GM18951 (cell line): ENCODE measurements around the gene CABCOCO1.

ENCODE experiments used
- POLR2A ChIP-seq: IDR thresholded peaks from 4 replicates; pipeline ENCODE4 v1.6.1; 2011; ENCODE audit warnings: mild to moderate bottlenecking; ENCODE audit not compliant: insufficient read length, insufficient read depth; ENCODE audit errors: extremely low read depth
- in situ Hi-C: fragments of 300-500 bp; cut with MboI; formaldehyde crosslinking; loops from one replicate; pipeline ENCODE4 v1.12.0; 2022; ENCODE audit warnings: low sequenced_read_pairs, mixed read lengths, inconsistent platforms; ENCODE audit not compliant: unreplicated experiment

CABCOCO1 gene

GRCh38 chr10:61760943-61761824, 98.5 kb downstream of the CABCOCO1 start:
- no peak for TF ChIP-seq POLR2A
- in situ Hi-C loops, result no loop called here

DNA sequence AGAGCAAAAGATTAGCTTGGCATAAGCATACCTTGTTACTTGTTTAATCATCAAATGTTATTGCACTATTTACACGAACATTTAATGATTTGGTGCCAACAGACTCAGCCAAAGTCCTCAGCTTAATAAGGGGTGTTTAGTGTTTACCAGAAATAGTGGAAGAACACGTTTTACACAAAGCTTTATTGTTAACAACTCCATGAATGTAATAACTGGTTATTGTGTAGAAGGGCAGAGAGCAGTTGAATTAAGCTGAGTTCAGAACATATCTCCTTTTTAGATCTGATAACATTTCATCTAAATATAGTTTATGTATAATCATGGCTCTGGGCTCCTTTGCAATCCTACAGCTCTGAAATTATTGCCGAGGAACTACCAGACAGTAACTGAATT, 99.1 kb downstream of the CABCOCO1 start:
- in situ Hi-C loops, result no loop called here
- TF ChIP-seq POLR2A, result no peak

DNA sequence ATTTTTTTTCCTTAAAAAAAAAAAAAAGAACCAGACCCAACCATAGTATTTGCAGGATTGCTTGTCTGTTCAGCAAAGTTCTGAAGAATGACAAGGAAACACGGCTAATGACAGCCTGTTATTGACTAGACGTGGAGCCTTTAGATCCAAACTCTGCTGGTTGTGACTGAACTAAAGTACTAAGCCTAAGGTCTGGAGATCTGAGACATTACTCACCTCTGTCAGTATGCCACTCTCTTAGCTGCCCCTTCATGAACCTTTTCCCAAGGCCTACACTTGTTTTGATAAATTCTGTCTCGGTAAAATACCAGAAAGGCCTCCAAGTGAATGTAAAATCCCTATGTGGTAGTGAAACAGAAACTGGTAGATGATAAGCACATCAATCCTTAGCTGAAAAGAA, 101.0 kb downstream of the CABCOCO1 start:
- no peak for TF ChIP-seq POLR2A
- in situ Hi-C loops, result no loop called here

GRCh38 chr10:61764486-61764885, 101.8 kb downstream of the CABCOCO1 start:
- TF ChIP-seq POLR2A, result no peak
- in situ Hi-C loops, result no loop called here

- in situ Hi-C loops, result no loop called here
- no peak for TF ChIP-seq POLR2A
Observed at GRCh38 chr10:61765176-61766087, 102.7 kb downstream of the CABCOCO1 start.

DNA sequence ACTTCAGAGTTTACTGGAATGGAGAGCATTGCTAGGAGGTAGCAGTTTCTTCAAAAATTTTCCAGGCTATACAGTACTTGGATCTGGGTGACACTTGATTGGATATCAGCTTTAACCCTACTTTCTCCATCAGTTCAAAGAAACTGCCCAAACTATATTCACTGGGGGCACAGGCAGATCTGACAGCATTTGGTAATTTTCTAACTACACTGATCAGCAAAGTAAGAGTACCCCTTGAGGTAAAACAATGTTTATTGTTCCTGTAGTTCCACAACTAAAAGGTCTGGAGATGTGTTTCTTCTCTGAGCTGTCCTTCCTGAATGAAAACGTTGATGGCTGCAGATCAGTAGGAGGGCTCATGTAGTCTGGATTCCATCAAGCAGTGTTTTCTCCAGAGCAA, 104.2 kb downstream of the CABCOCO1 start:
- no peak for TF ChIP-seq POLR2A
- in situ Hi-C loops, result no loop called here

GRCh38 chr10:61774031-61774430, 111.3 kb downstream of the CABCOCO1 start:
- in situ Hi-C loops, result no loop called here
- TF ChIP-seq POLR2A, result no peak

- in situ Hi-C loops, result no loop called here
- TF ChIP-seq POLR2A, result no peak
Observed at GRCh38 chr10:61775111-61775510, 112.4 kb downstream of the CABCOCO1 start.

DNA sequence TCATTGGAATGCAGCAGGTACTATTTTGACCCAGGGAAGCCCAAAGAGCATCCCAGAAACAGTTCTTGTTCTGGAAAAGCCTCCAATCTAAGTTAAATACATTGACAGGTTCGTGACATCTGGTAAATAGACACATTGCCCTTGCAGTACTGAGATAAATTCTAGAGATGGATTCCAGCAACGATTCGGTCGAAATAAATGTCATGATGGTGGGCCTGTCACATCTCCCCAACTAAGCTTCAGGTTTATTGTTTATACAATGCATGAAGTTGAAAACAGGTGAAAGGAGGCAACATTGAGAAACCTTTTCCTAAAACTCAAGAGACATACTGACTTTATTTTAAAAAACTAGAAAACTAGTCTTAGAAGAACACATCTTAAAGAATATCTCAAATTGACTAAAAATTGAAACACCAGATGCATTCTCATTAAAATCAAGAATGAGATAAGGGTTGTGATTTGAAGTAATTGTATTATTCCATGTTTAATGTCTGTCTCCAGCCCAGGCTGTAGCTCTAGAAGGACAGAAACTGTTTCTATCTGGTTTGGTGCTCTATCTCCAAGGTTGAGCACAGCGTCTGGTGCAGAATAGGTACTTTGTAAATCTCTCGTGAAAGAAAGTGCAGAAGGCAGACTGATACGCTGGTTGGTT, 114.0 kb downstream of the CABCOCO1 start:
- in situ Hi-C loops, result no loop called here
- TF ChIP-seq POLR2A, result no peak

DNA sequence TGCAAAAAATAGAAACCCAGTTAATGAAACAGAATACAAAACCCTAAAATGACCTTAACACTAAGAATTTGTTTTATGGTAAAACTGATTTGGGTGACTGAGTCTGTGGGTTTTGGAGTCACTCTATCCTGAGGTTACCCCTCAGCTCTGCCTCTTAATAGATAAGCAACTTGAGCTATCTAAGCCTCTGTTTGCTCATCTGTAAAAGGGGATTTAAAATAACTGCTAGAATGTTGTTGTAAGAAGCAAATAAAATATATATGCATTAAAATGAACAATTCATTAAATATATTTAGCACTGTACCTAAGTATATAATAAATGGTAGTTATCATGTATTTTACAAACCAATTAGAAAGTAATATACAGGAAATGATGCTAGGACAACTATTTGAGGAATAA, 115.4 kb downstream of the CABCOCO1 start:
- no peak for TF ChIP-seq POLR2A
- in situ Hi-C loops, result no loop called here

DNA sequence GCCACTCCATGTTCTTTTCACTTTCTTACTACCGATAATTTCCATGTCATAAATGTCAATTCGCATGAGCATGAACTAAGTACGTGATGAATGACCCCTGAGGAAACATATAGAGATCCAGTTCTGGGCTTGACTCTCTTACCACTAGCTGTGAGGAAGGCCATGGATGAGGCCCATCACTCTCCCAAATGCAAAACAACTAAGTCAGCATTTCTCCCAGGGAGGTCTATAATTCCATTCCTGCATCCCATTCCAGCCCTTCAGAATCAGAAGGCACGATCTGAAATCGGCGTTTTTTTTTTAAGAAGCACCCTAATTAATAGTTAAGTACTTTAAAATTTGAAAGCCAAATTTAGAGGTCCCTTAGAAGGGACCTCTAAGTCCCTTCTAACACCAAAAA, 116.5 kb downstream of the CABCOCO1 start:
- TF ChIP-seq POLR2A, result no peak
- in situ Hi-C loops, result no loop called here

DNA sequence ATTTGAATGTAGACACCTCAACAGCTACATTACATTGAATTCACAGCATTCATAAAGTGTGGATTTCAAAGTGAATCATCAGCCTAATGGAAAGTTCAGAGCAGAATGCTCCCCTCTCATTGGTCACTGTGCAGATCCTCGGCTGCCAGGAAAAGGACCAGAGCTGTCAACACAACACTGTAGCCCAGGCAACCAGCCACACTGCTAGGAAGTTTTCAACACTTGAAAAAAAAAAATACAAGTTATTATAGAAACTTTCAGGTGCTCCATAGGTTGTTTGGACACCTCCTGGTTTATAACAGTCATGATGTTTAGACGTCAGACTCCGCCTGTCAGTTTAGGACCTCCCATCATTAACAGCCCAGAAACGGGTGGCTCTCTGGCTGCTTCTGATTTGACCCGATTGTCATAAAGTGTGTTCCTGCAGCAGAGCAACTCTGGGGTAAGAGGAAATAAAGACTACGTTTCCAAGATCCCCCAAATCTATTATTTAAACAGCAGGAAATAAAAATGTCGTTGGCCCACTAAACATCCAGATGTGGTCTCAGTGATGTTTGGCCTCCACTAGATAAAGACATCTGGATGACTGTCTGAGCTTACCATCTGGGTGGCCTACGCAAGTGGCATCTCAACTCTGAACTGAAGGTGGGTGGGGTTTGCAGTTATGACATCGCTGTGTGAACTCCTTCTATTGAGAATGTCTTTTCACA, 117.4 kb downstream of the CABCOCO1 start:
- no peak for TF ChIP-seq POLR2A
- in situ Hi-C loops, result no loop called here

DNA sequence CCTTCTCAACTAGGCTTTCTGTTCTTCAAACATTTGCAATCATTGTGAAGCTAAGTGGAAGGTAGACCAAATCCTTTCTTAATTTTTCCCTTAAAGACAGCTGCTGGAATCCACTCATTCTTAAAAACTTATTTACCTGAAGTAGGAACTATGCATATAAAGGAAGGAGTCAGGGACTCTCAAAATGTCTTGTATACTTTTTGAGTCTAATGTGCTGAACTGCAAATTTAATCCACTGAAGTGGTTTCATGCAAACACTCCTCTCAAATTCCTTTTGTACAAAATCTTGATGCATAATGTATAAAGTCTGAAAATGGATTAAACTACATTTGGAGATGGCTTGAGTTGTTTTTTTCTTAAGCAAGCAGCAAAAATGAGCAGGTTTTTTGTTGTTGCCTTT, 118.0 kb downstream of the CABCOCO1 start:
- in situ Hi-C loops, result no loop called here
- TF ChIP-seq POLR2A, result no peak

DNA sequence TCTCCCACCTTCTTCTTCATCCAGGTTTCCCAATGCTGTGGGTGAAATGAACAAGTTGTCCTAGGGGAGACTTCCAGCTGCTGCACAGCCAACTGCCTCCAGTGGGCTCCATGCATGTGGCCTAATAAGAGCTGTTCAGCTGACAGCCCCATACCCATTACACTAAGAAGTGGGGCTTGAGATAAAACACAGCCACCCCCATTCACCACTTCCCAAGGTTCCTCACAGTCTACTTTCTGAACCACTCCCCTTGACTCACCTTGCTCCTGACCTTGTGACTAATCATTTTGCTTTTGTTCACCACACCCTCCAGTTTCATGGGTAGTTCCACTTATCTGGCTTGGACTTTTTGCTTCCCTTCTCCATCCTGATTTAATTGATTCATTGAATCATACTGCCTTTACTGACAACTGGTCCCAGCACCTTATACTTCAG, 119.3 kb downstream of the CABCOCO1 start:
- TF ChIP-seq POLR2A, result no peak
- in situ Hi-C loops, result no loop called here
